Measurements from ENCODE around the gene NECTIN2. TPM values are rescaled to one million over a fixed set of nuclear protein-coding genes. Genes with fewer than 3 reads are reported as not detected.

NECTIN2 gene
- polyA plus RNA-seq, 2 of the 4 experiments (the other 2 are of a cell fraction), result 69.4 to 89.6 TPM

DNA sequence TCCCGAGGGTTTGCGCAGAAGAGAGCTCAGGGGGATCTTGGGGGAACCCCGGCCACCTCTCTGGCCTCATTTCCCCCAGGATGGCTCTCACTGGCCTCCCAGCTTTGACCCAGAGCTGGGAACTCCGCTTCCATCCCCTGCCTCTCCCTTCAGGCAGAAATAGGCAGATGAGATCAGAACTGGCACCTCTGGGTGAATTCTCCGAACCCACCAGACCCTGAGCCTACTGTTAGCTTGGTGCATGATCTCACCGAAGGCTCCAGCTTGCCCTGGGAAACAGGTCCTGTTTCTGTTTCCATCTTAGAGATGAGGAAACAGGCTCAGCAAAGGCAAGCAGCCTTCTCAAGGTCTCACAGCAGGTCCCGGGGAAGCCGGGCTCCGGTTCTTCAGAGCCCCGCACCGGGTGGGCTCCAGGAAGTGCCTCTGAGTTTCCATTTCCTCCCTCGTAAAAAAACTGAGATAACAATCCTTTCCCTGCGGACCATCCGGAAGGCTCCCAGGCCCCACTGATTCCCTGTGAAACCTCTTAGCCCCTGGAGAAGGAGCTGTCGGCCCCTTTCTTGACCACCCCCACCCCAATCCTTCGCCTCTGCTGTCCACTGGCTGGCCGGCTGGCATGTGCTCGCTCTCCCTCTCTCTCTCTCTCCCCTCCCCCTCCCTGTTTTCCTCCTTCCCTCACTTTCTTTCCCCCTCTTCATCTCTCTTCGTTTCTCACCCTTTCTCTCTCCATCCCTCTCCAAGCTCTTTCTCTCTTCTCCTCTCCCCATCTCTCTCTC lies 2.1 kb downstream of the NECTIN2 start:
- peak overlapping the region; percentile 93 for H3K4me2 ChIP-seq
- POLR2A ChIA-PET, result no interaction called here
- 59% methylated on average over 18 of the region's 19 CpGs for WGBS (ENCODE audit: missing lambda C conversion rate)
- no peak for DNase-seq (ENCODE audit: low read depth in 1 of 2, low spot score in 1 of 2)
- TF ChIP-seq CHD2 (IDR thresholded peaks at IDR 0.05; ENCODE audit: low read length, partially characterized antibody), result no peak
- no peak for TF ChIP-seq EHMT2 (IDR thresholded peaks at IDR 0.05; ENCODE audit: low read depth)
- no peak for TF ChIP-seq REST (IDR thresholded peaks at IDR 0.05)
- no peak for TF ChIP-seq NR3C1 (IDR thresholded peaks at IDR 0.05)
- TF ChIP-seq HOXB5 (CRISPR knock-in tag; IDR thresholded peaks at IDR 0.05), result no peak
- no peak for TF ChIP-seq POLR2AphosphoS2 (conservative IDR thresholded peaks at IDR 0.05; ENCODE audit: low read length)
- TF ChIP-seq ZFP36 (IDR thresholded peaks at IDR 0.05; ENCODE audit: borderline replicate concordance, partially characterized antibody), result no peak
- TF ChIP-seq, protein P1, sequence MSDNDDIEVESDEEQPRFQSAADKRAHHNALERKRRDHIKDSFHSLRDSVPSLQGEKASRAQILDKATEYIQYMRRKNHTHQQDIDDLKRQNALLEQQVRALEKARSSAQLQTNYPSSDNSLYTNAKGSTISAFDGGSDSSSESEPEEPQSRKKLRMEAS (IDR thresholded peaks at IDR 0.05), result 0 out of 2 replicates have a peak, but pooled peaks have one; percentile 23
- no peak for TF ChIP-seq JUN (IDR thresholded peaks at IDR 0.05)
- FAIRE-seq, result peak; percentile 56
- H3K27ac ChIP-seq, result peak overlapping the region; percentile 94 to 95
- CTCF ChIA-PET, result interaction anchor here (0.7 to 4.5 kb wide), 14 partner anchors 8 to 271 kb away, joined by 3 to 30 read pairs (median 4); partner anchors contain the start of gene TOMM40
- peaks cover 37% of the 10 kb centered on the region for H3K4me1 ChIP-seq
- H3K9me3 ChIP-seq, result no peaks in the 10 kb centered on the region
- peak overlapping the region; percentile 97 for H3K4me3 ChIP-seq
- no peak for ATAC-seq

DNA sequence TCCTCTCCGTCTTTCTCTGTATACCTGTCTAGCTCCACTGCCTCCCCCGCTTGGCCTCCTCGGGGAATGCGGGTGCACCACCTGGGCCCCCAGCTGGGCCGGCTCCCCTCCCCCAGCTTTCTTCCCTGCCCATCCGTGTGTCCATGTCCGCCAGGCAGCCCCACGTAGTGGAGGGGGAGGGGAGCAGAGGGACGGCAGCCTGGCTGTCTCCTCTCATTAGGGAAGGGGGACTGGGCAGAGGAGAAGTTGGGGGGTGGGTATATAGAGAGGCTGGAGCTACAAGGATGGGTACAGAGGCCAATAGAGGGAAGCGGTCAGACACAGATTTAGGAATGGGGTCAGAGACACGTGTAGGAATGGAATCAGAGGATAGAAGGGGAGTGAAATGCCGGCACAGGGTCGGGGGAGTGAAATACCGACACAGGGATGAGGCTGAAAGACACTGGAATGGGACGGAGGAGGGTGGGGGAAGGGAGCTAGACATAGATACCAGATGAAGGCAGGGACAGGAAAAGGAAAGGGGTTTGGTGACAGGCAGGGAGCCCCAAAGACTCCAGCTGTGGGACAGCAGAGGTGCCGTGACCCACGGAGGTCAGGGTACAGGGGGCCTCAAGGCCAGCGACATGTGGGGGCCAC lies 2.8 kb downstream of the NECTIN2 start:
- TF ChIP-seq MYC (IDR thresholded peaks at IDR 0.05; ENCODE audit: borderline replicate concordance, low read length), result no peak
- TF ChIP-seq PBX3 (IDR thresholded peaks at IDR 0.05), result no peak
- TF ChIP-seq HOXB5 (CRISPR knock-in tag; IDR thresholded peaks at IDR 0.05), result no peak
- TF ChIP-seq RNF2 (IDR thresholded peaks at IDR 0.05; ENCODE audit: borderline replicate concordance, low read depth), result no peak
- TF ChIP-seq BCL3 (IDR thresholded peaks at IDR 0.05), result no peak
- no peak for TF ChIP-seq NPAS2 (CRISPR knock-in tag; IDR thresholded peaks at IDR 0.05; ENCODE audit: borderline replicate concordance)
- TF ChIP-seq, protein P2, sequence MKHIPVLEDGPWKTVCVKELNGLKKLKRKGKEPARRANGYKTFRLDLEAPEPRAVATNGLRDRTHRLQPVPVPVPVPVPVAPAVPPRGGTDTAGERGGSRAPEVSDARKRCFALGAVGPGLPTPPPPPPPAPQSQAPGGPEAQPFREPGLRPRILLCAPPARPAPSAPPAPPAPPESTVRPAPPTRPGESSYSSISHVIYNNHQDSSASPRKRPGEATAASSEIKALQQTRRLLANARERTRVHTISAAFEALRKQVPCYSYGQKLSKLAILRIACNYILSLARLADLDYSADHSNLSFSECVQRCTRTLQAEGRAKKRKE (CRISPR knock-in tag; IDR thresholded peaks at IDR 0.05; ENCODE audit: low read depth), result no peak
- TF ChIP-seq, protein P1 (IDR thresholded peaks at IDR 0.05), result no peak
- no peak for TF ChIP-seq RARB (CRISPR knock-in tag; IDR thresholded peaks at IDR 0.05)
- no peak for TF ChIP-seq CHD4 (IDR thresholded peaks at IDR 0.05; ENCODE audit: borderline replicate concordance)
- no peak for ATAC-seq
- FAIRE-seq, result no peak
- Histone ChIP-seq H3K4me1 (peaks cover 36% of the 10 kb centered on the region), H3K4me3 (no peak overlapping the region), H3K9me3 (no peaks in the 10 kb centered on the region), H3K27ac (peak overlapping the region in 1 of 2 experiments; percentile 95; a peak in 3 of 6 replicates), H3K4me2 (peak overlapping the region; percentile 93)
- CTCF ChIA-PET, result interaction anchor here (0.7 to 4.5 kb wide), 14 partner anchors 10 to 272 kb away, joined by 3 to 30 read pairs (median 5); partner anchors contain the start of gene TOMM40
- DNase-seq (ENCODE audit: low read depth in 1 of 2, low spot score in 1 of 2), result no peak
- POLR2A ChIA-PET, result no interaction called here
- WGBS (ENCODE audit: missing lambda C conversion rate), result 65% methylated on average over 18 of the region's 18 CpGs
